Kidney (tissue), 14 donors: Measurements from ENCODE around the gene CCNL1. TPM values are rescaled to one million over a fixed set of nuclear protein-coding genes. Genes with fewer than 3 reads are reported as not detected.

ENCODE experiments used
- DNase-seq, 5 donors: peaks; one replicate each; pipeline ENCODE4 v3.0.0-alpha.2; 2013 to 2020
- FAIRE-seq: peaks from 2 replicates; lab custom pipeline; 2012; peaks lifted over from hg19 to GRCh38; lab: Jason Lieb, UNC
- H3K27ac ChIP-seq, 2 donors: one replicate each; pipeline ENCODE4 v1.7.0; 2013; ENCODE audit warnings: low read depth in 2 of 2, low read length in 2 of 2, inconsistent platforms in 1 of 2
- H3K27me3 ChIP-seq: one replicate; pipeline ENCODE4 v1.7.1; 2013; ENCODE audit warnings: low read length, inconsistent platforms; ENCODE audit not compliant: control insufficient read depth, insufficient read depth
- H3K36me3 ChIP-seq, 3 donors: one replicate each; pipeline versions ENCODE4 v1.7.0 to v1.7.1; 2013; ENCODE audit warnings: low read length in 3 of 3, control low read depth in 1 of 3, inconsistent platforms in 1 of 3; ENCODE audit not compliant: insufficient read depth in 3 of 3, control insufficient read depth in 2 of 3
- H3K4me1 ChIP-seq, 3 donors: one replicate each; pipeline versions ENCODE4 v1.7.0 to v1.7.1; 2013; ENCODE audit warnings: low read length in 3 of 3, inconsistent platforms in 1 of 3, low read depth in 1 of 3; ENCODE audit not compliant: control insufficient read depth in 2 of 3, insufficient read depth in 2 of 3
- H3K4me3 ChIP-seq, 3 donors: one replicate each; pipeline versions ENCODE4 v1.7.0 to v1.8.1; 2013; ENCODE audit warnings: low read length in 3 of 3, control low read depth in 1 of 3, inconsistent platforms in 1 of 3
- H3K9ac ChIP-seq, 3 donors: one replicate each; pipeline versions ENCODE4 v1.7.0 to v1.7.1; 2013; ENCODE audit warnings: low read length in 3 of 3, control low read depth in 1 of 3, inconsistent platforms in 1 of 3
- H3K9me3 ChIP-seq, 3 donors: one replicate each; pipeline versions ENCODE4 v1.7.0 to v1.7.1; 2013; ENCODE audit warnings: low read length in 3 of 3, control low read depth in 1 of 3, inconsistent platforms in 1 of 3; ENCODE audit not compliant: control insufficient read depth in 2 of 3, insufficient read depth in 1 of 3
- CTCF ChIP-seq: IDR thresholded peaks from 3 replicates; pipeline ENCODE4 v1.5.1; 2012; ENCODE audit warnings: mild to moderate bottlenecking, moderate library complexity, borderline replicate concordance; ENCODE audit not compliant: insufficient read depth; ENCODE audit errors: extremely low read depth
- intact Hi-C: fragments of 100-400 bp; cut with DNase I; formaldehyde crosslinking; loops from one replicate; pipeline ENCODE4 v1.11.1; 2022
- polyA plus RNA-seq: library from polyadenylated mRNA; stranded (reverse); fragments of 350-450 nt; fragmentation: Illumina TruSeq; extraction: RNeasy Lipid Tissue Mini Kit (QIAGEN cat#74804); gene quantifications from one replicate; pipeline ENCODE4 v1.2.3, GENCODE V29; 2014; ENCODE audit warnings: low read depth, low replicate concordance; ENCODE audit not compliant: insufficient read depth
- total RNA-seq: library from RNA; stranded (reverse); fragmentation: NEBNext Ultra II Directional; extraction: Animal tissue kit (Norgen Biotek cat#: 25700); gene quantifications from one replicate; pipeline ENCODE4 v1.2.1, GENCODE V29; 2021
- donor health status: control.
- donor health status: control.
- donor health status: control.
- donor health status: control.
- donor health status: control.
- donor health status: DM: yes; HTN: yes; CAD: no.
- donor health status: Normal renal cell carcinoma (clear cell type).

Gene CCNL1
- total and polyA plus RNA-seq, 2 donors from 2014 or later, result 41.7 to 104 TPM

- Histone ChIP-seq H3K27me3 (no peaks in the 10 kb centered on the region), H3K4me1 (no peaks in the 10 kb centered on the region), H3K4me3 (no peak overlapping the region), H3K9ac (no peak overlapping the region), H3K9me3 (no peaks in the 10 kb centered on the region), H3K36me3 (no peaks in the 10 kb centered on the region), H3K27ac (no peak overlapping the region)
- DNase-seq, result peak in 1 of 5 donors; percentile 44
- TF ChIP-seq CTCF, result no peak
- FAIRE-seq, result no peak
- intact Hi-C loops, result no loop called here
These were observed 54.9 kb downstream of the CCNL1 start for GRCh38 chr3:157104928-157105652.

DNA sequence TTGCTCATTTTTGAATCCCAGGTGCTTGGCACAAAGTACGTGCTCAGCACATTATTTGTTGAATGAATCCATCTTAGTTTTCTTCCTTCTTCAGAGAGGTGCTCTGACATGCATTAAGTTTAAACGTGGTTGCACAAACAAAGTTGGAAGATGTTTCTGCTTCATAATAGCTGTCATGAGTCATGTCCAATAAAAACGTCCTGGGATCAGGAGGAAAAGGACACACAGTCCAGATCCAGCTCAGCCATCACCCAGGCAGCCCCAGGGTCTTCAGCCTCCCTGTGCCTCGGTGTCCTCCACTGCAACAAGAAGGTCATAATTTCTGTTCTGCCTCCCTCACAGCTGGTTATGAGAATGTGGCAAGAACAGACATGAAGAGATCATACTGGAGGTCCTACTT, 55.4 kb downstream of the CCNL1 start:
- DNase-seq, result no peak
- no peak overlapping the region for H3K4me3 ChIP-seq
- no peaks in the 10 kb centered on the region for H3K9me3 ChIP-seq
- H3K27me3 ChIP-seq, result no peaks in the 10 kb centered on the region
- H3K36me3 ChIP-seq, result no peaks in the 10 kb centered on the region
- H3K9ac ChIP-seq, result no peak overlapping the region
- FAIRE-seq, result no peak
- no peaks in the 10 kb centered on the region for H3K4me1 ChIP-seq
- intact Hi-C loops, result no loop called here
- H3K27ac ChIP-seq, result no peak overlapping the region
- no peak for TF ChIP-seq CTCF

- Histone ChIP-seq H3K27me3 (no peaks in the 10 kb centered on the region), H3K9me3 (no peaks in the 10 kb centered on the region), H3K36me3 (no peaks in the 10 kb centered on the region), H3K9ac (no peak overlapping the region), H3K4me1 (no peaks in the 10 kb centered on the region), H3K4me3 (no peak overlapping the region), H3K27ac (no peak overlapping the region)
- intact Hi-C loops, result no loop called here
- no peak for FAIRE-seq
- no peak for TF ChIP-seq CTCF
- no peak for DNase-seq
These were observed 56.1 kb downstream of the CCNL1 start for GRCh38 chr3:157103860-157104259.
